Gastroesophageal sphincter (tissue), 3 donors: ENCODE data around the gene CALML3.

Experiments used
- CTCF ChIP-seq, 4 experiments: fragments of 200-600 bp in 2 of 4; fragments of 450-650 bp in 2 of 4; sonication (generic) in 1 of 4; IDR thresholded peaks; one replicate each; pipeline ENCODE4 v1.5.1; 2017 to 2019; ENCODE audit warnings: antibody characterized with exemption in 4 of 4, mild to moderate bottlenecking in 2 of 4, moderate library complexity in 2 of 4
- EP300 ChIP-seq: sonication (generic); formaldehyde crosslinking; IDR thresholded peaks from one replicate; pipeline ENCODE4 v1.6.1; 2017; ENCODE audit warnings: antibody characterized with exemption, mild to moderate bottlenecking
- POLR2A ChIP-seq, 2 donors: fragments of 450-650 bp; IDR thresholded peaks; one replicate each; pipeline ENCODE4 v1.6.1; 2017; ENCODE audit warnings: antibody characterized with exemption in 2 of 2, mild to moderate bottlenecking in 2 of 2, moderate library complexity in 1 of 2
- POLR2AphosphoS5 ChIP-seq: sonication (generic); formaldehyde crosslinking; IDR thresholded peaks from one replicate; pipeline ENCODE4 v1.6.1; 2017; ENCODE audit warnings: antibody characterized with exemption

DNA sequence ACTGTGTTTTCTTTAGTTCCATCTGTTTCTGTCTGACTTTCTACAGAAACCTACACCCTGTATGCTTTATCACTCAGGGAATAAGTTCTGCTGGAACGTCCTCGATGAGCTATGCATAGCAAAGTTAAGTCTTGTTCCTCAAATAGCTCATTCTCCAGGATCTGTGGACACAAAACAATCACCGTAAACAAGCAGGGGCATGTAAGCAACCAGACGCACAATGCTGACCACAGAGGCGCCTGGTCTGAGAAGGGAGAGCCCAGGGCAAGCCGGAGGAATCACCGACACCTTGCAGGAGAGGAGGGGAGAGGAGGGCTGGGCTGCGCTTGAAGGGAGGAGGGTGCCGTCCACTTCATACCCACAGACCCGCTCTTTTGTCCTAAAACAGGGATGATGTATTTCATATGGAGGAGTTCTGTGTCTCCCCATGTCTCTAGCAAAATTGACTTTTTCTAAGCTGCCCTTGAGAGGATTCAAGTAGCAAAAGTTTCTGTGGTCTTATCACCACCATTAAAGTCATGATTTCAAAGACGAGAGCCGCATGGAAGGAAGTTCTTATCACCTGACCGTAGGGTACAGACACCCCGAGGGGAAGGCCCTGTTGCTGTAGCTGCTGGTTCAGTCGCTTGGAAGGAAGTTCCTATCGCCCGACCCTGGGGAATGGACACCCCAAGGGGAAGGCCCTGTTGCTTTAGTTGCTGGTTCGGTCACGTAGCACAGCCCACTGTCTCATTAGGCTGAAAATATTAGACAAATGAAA is 14.3 kb downstream of the CALML3 start:
- TF ChIP-seq CTCF (IDR thresholded peaks at IDR 0.05), result no peak
- TF ChIP-seq EP300, result no peak
- TF ChIP-seq POLR2A (IDR thresholded peaks at IDR 0.05), result no peak
- no peak for TF ChIP-seq POLR2AphosphoS5
